Right lung (tissue), 10 donors: Measurements from ENCODE around the gene KRTCAP2. TPM values are rescaled to one million over a fixed set of nuclear protein-coding genes. Genes with fewer than 3 reads are reported as not detected.
"Not testable (repeated sequence)": the region's sequence is repeated elsewhere in the genome, so short reads cannot be mapped to it uniquely, and the experiment has no call there.

Experiments
- DNase-seq, 2 donors: peaks; one replicate each; pipeline ENCODE4 v3.0.0-alpha.2; 2013
- long read RNA-seq, 8 donors: transcript quantifications; one replicate each; lab custom pipeline, GENCODE V29; 2026
- polyA plus RNA-seq, 5 donors: library from polyadenylated mRNA; unstranded; fragments of 120-200 nt; gene quantifications; one replicate each; pipeline versions ENCODE4 v1.2.1 to v1.2.3, GENCODE V29; 2013; ENCODE audit warnings: inconsistent platforms in 1 of 5, low replicate concordance in 1 of 5; ENCODE audit not compliant: insufficient read length in 5 of 5, insufficient read depth in 1 of 5

Gene KRTCAP2
- 100 to 1,000 TPM; 103 to 120 (median 117) TPM for polyA plus RNA-seq
- long read RNA-seq, donor 1, transcript KRTCAP2-206 (4 exons, 785 nt): minor isoform, 75 of 174 reads
- long read RNA-seq, donor 1, transcript KRTCAP2-201 (5 exons, 552 nt): major isoform, 88 of 174 reads
- long read RNA-seq, donor 1, partial matches to known transcripts: 9 of 174 reads
- long read RNA-seq, donor 1, other reads (novel, unspliced or antisense): 0 of 174 reads
- long read RNA-seq, donor 2, transcript KRTCAP2-206 (4 exons, 785 nt): major isoform, 75 of 135 reads
- long read RNA-seq, donor 2, transcript KRTCAP2-201 (5 exons, 552 nt): minor isoform, 60 of 135 reads
- long read RNA-seq, donor 2, partial matches to known transcripts: 0 of 135 reads
- long read RNA-seq, donor 2, other reads (novel, unspliced or antisense): 0 of 135 reads
- long read RNA-seq, donor 3, transcript KRTCAP2-201 (5 exons, 552 nt): major isoform, 61 of 124 reads
- long read RNA-seq, donor 3, transcript KRTCAP2-206 (4 exons, 785 nt): minor isoform, 57 of 124 reads
- long read RNA-seq, donor 3, partial matches to known transcripts: 5 of 124 reads
- long read RNA-seq, donor 3, other reads (novel, unspliced or antisense): 0 of 124 reads
- long read RNA-seq, donor 4, transcript KRTCAP2-206 (4 exons, 785 nt): major isoform, 48 of 93 reads
- long read RNA-seq, donor 4, transcript KRTCAP2-201 (5 exons, 552 nt): minor isoform, 37 of 93 reads
- long read RNA-seq, donor 4, partial matches to known transcripts: 8 of 93 reads
- long read RNA-seq, donor 4, other reads (novel, unspliced or antisense): 0 of 93 reads
- long read RNA-seq, donor 5, transcript KRTCAP2-201 (5 exons, 552 nt): major isoform, 91 of 160 reads
- long read RNA-seq, donor 5, transcript KRTCAP2-206 (4 exons, 785 nt): minor isoform, 61 of 160 reads
- long read RNA-seq, donor 5, partial matches to known transcripts: 6 of 160 reads
- long read RNA-seq, donor 5, other reads (novel, unspliced or antisense): 0 of 160 reads
- long read RNA-seq, donor 6, transcript KRTCAP2-201 (5 exons, 552 nt): major isoform, 82 of 146 reads
- long read RNA-seq, donor 6, transcript KRTCAP2-206 (4 exons, 785 nt): minor isoform, 64 of 146 reads
- long read RNA-seq, donor 6, partial matches to known transcripts: 0 of 146 reads
- long read RNA-seq, donor 6, other reads (novel, unspliced or antisense): 0 of 146 reads
- long read RNA-seq, donor 7, transcript KRTCAP2-201 (5 exons, 552 nt): minor isoform, 62 of 168 reads
- long read RNA-seq, donor 7, transcript KRTCAP2-206 (4 exons, 785 nt): major isoform, 90 of 168 reads
- long read RNA-seq, donor 7, partial matches to known transcripts: 13 of 168 reads
- long read RNA-seq, donor 7, other reads (novel, unspliced or antisense): 0 of 168 reads
- long read RNA-seq, donor 8, transcript KRTCAP2-201 (5 exons, 552 nt): minor isoform, 19 of 45 reads
- long read RNA-seq, donor 8, transcript KRTCAP2-206 (4 exons, 785 nt): major isoform, 26 of 45 reads
- long read RNA-seq, donor 8, partial matches to known transcripts: 0 of 45 reads
- long read RNA-seq, donor 8, other reads (novel, unspliced or antisense): 0 of 45 reads

GRCh38 chr1:155172732-155173477, at the start of gene KRTCAP2:
Gene KRTCAP2 (minus strand): TSS chr1:155173304. CDS start chr1:155173224, 80 bp downstream.
- peak; percentile 90 to 93 for DNase-seq

GRCh38 chr1:155220211-155220965, 47.3 kb upstream of the KRTCAP2 start:
- DNase-seq: not testable (repeated sequence)

GRCh38 chr1:155219592-155220031, 46.5 kb upstream of the KRTCAP2 start:
- DNase-seq: no peak

GRCh38 chr1:155218854-155219591, 45.9 kb upstream of the KRTCAP2 start:
- peak in 1 of 2 donors; percentile 44 for DNase-seq

- not testable (repeated sequence) for DNase-seq
Measured at GRCh38 chr1:155214702-155215101, 41.6 kb upstream of the KRTCAP2 start.

- DNase-seq: not testable (repeated sequence)
Measured at GRCh38 chr1:155212051-155212440, 38.9 kb upstream of the KRTCAP2 start.

- DNase-seq: not testable (repeated sequence)
Measured at GRCh38 chr1:155211381-155212050, 38.4 kb upstream of the KRTCAP2 start.

GRCh38 chr1:155210314-155211104, 37.4 kb upstream of the KRTCAP2 start:
- DNase-seq: no peak

GRCh38 chr1:155209312-155209721, 36.2 kb upstream of the KRTCAP2 start:
- DNase-seq: no peak

GRCh38 chr1:155208541-155209311, 35.6 kb upstream of the KRTCAP2 start, which contains the start of gene MTX1:
Gene MTX1 (plus strand): TSS chr1:155208695. CDS start chr1:155208805, 110 bp downstream.
- DNase-seq: peak; percentile 94

- DNase-seq: no peak
Measured at GRCh38 chr1:155207806-155208540, 34.9 kb upstream of the KRTCAP2 start, which contains the start of gene THBS3. Gene THBS3 (minus strand): TSS chr1:155207897. CDS start chr1:155207876, 21 bp downstream.

GRCh38 chr1:155206891-155207805, 34.0 kb upstream of the KRTCAP2 start:
- DNase-seq: peak in 1 of 2 donors; percentile 67

- no peak for DNase-seq
Measured at GRCh38 chr1:155205969-155206593, 33.0 kb upstream of the KRTCAP2 start.

GRCh38 chr1:155205035-155205434, 31.9 kb upstream of the KRTCAP2 start:
- no peak for DNase-seq
